Measurements from ENCODE around the gene CRY2.

The CRY2 gene

DNA sequence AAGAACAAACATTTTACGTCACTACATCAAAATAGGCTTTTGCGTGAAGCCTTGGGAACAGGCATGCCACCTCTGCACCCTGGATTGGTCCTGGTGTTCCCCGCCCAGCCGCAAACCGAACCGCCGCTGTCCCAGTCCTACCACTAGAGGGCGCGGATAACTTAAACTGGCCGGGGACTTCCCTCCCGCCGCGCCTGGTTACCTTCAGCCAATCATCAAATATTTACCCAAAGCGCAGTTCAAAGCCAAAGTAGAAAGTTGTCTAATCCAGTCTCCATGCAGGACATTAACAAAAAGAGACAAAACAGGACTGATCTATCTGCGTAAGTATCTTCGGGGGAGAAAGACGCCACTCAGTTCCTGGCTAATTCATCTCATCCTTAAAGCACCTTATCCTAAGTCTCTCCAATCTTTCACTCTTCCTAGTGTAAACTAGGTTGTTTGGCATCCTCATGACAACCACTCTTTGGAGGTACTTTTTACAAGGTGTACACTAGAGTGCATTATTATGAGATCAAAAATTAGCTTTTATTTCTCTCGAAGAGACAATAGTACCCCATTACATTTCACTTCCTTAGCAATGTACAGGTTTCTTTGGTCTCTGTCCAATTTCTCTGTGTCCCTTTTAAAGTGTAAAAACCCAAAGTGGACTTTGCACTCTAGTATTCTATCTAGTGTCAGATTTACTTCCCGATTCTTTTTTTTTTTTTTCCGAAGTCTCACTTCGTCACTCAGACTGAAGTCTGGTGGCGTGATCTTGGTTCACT lies 3.9 kb upstream of the CRY2 start:
- in situ Hi-C loops (cut with MboI; ENCODE audit: low pct_unique_long_range_greater_than_20kb, low sequenced_read_pairs), result no loop called here
- peak; percentile 93 for DNase-seq

DNA sequence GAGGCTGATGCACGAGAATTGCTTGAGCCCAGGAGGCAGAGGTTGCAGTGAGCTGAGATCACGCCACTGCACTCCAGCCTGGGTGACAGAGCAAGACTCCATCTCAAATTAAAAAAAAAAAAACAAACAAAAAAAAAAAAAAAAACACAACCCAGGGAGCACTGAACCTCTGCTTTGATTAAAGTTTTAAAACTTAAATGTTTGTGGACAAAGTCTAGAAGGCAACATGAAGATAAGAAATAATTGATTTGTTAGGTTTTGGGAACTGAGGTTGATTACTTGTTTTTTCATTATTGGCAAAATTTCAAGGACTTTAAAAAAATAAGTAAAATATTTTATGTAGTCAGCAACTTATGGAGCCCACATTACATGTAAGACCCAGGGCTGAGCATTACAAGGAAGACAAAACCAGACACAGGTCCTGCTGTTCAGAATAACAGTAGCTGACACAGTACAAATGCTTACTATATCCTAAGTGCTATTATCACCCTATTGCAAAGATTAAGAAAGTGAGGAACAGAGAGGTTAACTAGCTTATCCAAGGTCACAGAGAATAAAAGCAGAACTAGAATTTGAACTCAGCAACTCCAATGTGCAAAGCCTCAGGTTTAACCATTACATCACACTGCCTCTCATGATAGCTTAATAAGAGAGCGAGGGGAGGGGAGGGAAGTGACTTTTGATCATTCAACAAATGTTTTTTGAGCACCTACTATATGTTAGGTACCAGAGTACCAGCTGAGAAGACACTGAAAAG lies 2.3 kb upstream of the CRY2 start:
- in situ Hi-C loops (cut with MboI; ENCODE audit: low pct_unique_long_range_greater_than_20kb, low sequenced_read_pairs), result no loop called here
- DNase-seq, result no peak

DNA sequence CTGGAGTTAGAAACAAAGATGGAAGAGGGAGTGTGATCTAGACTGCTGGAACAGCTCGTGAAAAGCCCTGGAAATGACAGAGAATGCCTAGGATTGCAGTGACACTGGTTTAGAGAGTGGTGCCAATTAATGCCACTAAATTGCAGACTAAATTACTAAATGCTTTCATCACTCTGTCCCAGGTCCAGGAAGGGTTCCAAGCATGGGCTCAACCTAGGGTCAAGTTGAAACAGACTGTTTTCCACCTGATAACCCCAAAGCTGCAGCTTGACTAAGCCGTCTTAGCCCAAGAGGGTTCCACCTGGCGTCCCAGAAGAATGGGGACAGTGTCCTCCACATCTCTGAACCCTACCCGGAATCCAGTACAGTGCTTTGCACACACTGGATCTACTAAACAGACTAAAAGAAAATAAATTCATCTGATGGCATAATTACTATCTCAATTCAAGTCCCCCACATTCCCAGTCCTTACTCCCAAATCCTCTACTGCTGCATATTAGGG lies 1.1 kb upstream of the CRY2 start:
- in situ Hi-C loops (cut with MboI; ENCODE audit: low pct_unique_long_range_greater_than_20kb, low sequenced_read_pairs), result no loop called here
- no peak for DNase-seq

DNA sequence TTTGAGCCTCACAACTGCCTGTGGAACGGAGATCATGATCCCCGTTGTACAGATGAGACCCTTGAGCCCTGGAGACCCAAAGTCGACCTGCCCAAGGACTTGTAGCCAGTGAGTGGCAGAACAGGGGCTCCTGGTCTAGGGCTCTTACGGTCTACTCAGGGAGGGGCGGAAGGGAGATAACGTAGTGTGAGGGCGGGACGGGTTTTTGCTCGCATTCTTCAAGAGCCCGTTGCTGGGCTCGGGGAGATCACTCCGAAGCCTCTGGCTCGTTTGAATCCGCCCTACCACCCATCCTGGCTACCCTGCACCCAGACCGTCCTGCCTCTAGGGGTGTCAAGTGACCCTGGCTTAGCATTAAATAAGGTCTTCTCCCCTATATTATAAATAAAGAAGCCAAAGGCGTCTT lies 639 bp downstream of the CRY2 start:
- in situ Hi-C loops (cut with MboI; ENCODE audit: low pct_unique_long_range_greater_than_20kb, low sequenced_read_pairs), result no loop called here
- DNase-seq, result peak; percentile 54

DNA sequence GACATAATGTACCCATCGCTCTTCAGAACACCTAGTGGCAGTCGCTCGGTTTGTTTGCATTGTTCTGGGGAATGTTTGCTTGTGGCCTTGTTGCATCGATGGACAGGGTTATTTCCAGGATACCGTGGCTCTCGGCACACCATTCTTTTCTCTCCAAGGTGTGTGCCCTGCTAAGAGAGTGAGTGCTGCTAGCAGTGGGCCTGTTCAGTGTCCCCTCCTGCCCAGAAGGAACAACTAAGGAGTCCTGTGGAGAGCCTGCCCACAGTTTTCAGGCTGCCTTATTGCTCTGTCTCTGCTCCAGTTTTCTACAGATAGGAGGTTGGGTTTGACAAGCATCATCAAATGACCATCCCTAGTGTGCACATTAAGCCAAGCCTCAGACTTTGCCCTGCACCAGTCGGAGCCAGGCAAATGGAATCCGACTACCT lies 1.4 kb downstream of the CRY2 start:
- no peak for DNase-seq
- in situ Hi-C loops (cut with MboI; ENCODE audit: low pct_unique_long_range_greater_than_20kb, low sequenced_read_pairs), result no loop called here

DNA sequence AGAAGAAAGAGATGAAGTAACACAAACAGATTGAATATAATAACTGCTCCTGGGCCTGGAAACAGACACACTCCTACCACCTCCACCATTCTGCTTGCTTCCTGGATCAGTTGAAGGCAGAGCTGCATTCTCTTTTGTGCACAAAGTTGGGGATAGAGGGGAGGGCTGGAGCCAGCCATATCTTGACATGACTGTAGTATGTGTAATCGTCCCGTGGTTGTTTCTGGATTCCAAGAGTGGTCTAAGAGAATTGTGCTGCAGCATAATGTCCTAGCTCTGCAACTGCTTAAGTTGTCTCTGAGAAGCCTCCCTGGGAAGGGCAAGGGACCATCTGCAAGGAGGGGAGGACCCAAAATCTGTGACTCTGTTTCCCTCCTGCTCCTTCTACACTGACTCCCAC lies 3.2 kb downstream of the CRY2 start:
- in situ Hi-C loops (cut with MboI; ENCODE audit: low pct_unique_long_range_greater_than_20kb, low sequenced_read_pairs), result no loop called here
- no peak for DNase-seq

DNA sequence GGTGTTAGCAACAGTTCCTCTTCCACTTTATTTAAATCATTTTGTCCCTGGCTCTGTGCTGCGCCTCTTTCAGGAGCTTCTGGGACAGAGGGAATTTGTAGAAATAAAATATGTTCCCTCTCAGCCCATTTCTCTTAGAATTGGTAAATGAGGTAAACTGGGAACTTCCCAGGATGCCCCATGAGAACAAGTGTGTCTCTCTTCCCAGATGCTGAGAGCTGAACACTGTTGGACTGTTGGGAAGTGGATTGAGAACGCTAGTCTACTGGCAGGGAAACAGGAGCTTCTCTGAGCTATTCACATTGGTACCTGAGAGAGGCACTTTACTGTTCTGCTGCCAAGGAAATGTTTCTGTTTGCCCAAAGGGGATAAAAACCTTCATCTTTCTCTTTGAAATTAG lies 4.0 kb downstream of the CRY2 start:
- no peak for DNase-seq
- in situ Hi-C loops (cut with MboI; ENCODE audit: low pct_unique_long_range_greater_than_20kb, low sequenced_read_pairs), result no loop called here

DNA sequence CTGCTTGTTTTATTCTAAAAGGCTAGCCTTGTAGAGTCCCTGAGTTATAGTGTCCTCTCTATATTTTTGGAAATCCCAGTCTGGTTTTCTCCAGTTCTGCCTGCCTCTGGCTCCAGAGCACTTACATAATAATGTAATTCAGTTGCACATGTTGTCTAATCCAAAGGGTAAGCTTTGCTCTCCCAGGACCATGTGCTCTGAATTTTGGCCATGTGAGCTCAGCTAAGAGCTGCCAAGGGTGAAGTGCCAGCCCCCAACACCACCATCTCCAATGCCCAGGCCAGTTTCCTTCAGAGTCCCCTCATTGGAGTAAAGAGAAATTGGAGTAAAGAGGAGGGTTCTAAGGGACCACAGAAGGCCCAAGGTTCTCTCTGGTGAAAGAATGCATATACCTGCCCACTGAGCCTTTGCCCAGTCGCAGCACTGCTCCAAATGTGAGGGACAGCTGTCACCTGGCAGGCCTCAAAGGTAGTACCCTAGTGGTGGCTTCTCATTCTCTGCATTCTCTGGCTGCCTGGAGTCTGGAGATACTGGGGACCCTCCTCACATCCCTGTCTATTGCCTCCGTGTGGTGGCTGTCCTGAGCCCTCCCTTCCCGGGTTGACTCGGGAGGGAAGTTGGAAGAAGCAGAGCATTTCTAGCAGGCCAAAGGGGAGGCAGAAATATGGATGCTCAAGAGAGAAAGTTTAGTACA lies 4.9 kb downstream of the CRY2 start:
- in situ Hi-C loops (cut with MboI; ENCODE audit: low pct_unique_long_range_greater_than_20kb, low sequenced_read_pairs), result no loop called here
- no peak for DNase-seq

DNA sequence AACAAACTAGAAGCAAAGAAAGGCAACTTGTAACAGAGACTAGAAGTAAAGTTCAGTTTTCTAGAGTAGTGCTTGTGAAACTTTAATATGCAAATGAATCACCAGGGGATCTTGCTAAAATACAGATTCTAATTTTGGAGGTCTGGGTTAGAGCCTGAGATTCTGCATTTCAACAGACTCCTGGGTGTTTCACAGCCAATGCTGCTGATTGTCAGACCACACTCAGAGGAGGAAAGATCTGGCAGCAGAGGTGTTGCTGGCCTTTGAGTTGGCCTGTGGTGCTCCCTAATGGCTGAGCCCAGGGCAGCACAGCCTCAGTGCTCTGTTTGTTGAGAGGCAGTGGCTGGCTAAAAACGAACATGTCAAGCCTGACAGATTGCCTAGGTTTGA lies 5.4 kb downstream of the CRY2 start:
- in situ Hi-C loops (cut with MboI; ENCODE audit: low pct_unique_long_range_greater_than_20kb, low sequenced_read_pairs), result no loop called here
- no peak for DNase-seq

DNA sequence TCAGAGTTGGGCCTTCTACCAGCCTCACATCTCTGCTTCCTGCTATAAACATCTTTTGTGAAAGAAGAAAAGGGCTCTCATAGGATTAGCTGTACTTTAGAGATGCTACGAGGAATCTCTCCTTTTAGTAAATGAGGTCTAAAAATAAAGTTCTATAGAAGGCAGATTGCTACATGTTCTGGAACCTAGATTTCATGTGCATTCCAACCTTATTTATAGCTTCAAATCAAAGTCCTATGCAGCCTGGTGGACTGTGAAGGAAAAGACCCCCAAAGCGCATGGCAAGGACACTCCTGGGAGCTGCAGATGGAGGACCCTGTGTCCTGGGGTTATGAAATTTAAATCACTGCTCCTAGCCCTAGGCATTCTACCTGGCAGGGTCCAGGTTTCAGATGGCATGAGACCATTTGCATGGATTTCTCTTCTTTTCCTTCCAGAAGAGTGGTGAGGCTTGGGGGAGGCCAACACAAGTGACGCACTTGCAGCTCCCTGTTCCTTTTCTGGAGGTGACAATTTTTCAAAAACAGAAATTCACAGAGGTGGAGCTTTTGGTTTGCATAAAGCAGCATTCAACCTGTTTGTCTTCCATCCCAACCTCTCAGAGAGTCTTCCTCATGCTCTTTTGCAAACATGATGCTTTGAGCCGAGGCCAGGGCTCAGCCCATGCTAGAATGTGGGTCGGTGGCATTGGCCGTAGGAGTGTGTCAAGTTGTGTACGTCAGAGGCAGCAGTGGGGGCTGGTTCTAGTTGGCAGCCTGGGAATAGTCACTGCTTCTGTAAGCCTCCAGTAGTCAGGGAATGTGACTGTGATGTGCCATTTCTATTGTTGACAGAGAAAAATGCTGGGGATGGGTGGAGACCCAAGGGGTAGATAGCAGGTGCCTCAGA lies 6.3 kb downstream of the CRY2 start:
- in situ Hi-C loops (cut with MboI; ENCODE audit: low pct_unique_long_range_greater_than_20kb, low sequenced_read_pairs), result no loop called here
- no peak for DNase-seq

DNA sequence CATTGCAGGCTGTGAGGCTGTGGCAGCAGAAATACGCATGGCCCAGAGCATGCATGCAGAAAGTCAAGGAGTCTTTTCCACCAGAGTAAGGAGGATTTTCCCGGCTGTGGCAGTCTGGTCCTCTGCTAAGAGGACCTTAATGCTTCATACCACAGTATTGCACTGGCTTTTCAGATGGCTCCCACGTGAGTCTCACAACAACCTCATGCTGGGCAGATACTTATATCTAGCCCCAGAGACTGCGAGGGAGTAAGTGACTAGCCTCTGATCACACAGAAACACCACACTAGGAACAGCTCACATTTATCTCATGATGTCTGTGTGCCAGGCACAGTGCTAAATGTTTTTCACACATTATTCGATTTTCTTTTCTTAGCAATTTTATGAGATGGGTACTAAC lies 8.0 kb downstream of the CRY2 start:
- DNase-seq, result no peak
- in situ Hi-C loops (cut with MboI; ENCODE audit: low pct_unique_long_range_greater_than_20kb, low sequenced_read_pairs), result no loop called here

DNA sequence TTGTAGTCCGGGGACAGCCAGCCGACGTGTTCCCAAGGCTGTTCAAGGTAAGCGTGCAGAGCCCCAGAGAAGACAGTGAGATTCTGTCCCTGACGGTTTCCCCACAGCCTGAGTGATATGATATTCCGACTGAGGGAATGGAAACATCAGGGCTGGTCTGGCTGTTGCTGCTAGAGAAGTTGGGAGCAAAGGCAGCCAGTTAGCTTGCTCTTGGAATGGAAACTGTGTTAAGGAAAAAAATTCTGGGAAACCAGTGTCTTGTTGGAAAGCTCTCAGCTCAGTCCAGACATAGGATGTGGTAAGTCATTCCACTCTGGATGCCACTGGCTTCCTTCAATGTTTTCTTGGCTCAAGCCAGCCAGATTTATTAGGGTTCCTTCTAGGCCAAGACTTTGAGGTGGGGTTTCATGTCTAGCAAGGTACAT lies 8.8 kb downstream of the CRY2 start:
- in situ Hi-C loops (cut with MboI; ENCODE audit: low pct_unique_long_range_greater_than_20kb, low sequenced_read_pairs), result no loop called here
- DNase-seq, result no peak

DNA sequence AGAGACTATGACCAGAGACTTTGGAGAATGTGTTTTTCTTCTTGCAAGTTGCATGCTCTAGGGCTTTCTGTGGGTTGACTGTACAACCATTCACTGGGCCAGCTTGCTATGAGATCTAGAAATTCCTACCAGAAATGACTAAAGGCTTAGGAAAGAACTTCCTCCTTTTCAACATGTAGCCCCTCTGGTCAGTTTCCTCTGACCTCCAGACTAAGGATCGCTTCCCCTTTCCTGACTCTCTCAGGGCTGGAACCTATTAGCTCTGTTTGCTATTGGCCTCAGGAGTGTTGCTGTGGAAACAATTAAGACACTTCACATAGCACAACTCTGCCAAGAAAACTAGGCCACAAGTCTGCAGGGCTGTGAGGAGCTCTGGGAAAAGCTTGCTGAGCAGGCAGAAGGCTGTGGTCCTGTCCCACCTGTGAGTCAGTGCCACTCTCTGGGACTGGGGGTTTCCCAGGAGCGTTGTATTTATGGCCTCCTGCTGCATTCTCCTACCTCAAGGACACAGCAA lies 10.7 kb downstream of the CRY2 start:
- in situ Hi-C loops (cut with MboI; ENCODE audit: low pct_unique_long_range_greater_than_20kb, low sequenced_read_pairs), result no loop called here
- no peak for DNase-seq

DNA sequence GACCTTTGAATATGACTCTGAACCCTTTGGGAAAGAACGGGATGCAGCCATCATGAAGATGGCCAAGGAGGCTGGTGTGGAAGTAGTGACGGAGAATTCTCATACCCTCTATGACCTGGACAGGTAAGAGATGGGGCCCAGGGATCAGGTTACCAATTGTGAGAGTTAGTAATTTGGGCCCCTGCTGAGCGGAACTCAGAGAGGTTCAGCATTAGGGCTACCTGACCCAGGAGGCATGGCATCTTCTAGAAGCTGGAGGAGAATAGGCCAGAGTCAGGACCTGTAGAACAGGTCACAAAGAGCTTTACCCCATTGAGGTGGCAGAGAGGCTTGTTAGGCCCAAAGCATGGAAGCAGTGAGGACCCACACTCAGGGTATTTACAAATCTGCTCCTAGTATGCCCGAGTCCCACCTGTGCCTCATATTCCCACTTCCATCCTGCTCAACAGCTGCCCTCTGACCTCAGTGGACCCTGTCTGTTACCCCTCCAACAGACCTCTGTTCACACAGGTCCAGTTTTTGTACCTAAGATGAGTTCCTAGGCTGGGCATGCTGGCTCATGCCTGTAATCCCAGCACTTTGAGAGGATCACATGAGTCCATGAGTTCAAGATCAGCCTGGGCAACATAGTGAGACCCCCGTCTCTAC lies 11.6 kb downstream of the CRY2 start:
- in situ Hi-C loops (cut with MboI; ENCODE audit: low pct_unique_long_range_greater_than_20kb, low sequenced_read_pairs), result no loop called here
- no peak for DNase-seq

DNA sequence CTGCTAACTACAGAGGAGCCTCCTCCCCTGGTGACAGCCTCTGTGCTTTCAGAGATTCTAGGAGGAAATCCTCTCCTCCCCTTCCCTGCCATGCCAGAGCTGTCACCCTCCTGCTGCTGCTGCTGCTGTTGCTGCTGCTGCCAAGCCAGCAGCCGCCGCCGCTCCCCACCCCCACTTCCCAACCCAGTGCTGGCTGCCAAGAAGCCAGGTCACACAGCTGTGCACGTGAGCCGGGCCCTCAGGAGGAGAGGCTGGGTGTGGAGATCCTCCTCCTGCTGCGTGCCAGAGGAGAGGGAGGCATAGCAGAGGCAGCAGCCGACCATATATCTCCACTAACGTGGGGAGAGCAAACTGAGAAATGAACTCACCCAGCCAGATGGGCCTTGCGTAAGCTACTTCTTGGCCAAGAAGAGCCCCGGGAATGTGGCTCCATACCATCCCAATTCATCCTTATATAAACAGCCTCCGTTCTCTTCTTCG lies 12.4 kb downstream of the CRY2 start:
- DNase-seq, result no peak
- in situ Hi-C loops (cut with MboI; ENCODE audit: low pct_unique_long_range_greater_than_20kb, low sequenced_read_pairs), result no loop called here

DNA sequence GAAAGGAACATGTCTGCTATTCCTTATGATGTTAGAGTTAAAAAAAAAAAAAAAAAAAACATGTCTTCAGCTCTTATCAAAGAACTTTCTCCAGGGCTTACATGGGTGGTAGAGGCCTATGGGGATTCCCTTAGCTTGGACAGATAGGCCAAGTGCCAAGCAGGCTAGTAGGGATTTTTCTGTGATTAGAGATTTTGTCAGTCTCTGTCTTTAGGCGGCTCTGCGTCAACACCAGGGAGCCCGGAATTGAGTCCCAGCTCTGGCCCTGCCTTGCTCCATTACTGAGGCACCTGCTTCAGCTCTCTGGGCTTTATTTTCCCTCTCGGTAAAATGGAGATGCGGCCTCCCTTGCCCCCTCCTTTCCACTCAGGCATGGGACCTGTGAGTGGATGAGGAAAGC lies 13.1 kb downstream of the CRY2 start:
- in situ Hi-C loops (cut with MboI; ENCODE audit: low pct_unique_long_range_greater_than_20kb, low sequenced_read_pairs), result no loop called here
- DNase-seq, result no peak

DNA sequence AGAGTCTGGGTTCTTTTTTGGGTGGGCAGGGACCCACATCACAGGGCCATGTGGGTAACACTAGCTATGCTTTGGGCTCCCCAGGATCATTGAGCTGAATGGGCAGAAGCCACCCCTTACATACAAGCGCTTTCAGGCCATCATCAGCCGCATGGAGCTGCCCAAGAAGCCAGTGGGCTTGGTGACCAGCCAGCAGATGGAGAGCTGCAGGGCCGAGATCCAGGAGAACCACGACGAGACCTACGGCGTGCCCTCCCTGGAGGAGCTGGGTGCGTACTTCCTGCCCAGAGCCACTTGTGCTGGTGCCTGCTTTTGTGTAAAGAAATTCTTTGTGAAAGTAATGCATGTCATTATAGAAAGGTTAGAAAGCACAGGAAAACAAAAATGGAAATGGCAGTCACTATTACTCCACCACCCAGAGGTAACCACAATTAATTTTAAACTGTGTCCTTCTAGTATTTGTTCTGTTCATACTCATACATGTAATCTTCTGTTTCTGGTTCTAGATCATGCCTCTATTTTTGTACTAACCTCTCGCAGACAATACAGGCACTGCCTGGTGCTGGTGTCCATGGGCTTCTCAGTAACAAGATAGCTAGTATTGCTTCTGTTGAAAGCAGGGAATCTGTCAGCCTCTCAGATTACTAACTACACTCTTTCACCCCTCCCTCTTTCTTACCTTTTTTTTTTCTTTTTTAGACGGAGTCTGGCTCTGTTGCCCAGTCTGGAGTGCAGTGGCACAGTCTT lies 13.7 kb downstream of the CRY2 start:
- in situ Hi-C loops (cut with MboI; ENCODE audit: low pct_unique_long_range_greater_than_20kb, low sequenced_read_pairs), result no loop called here
- no peak for DNase-seq

DNA sequence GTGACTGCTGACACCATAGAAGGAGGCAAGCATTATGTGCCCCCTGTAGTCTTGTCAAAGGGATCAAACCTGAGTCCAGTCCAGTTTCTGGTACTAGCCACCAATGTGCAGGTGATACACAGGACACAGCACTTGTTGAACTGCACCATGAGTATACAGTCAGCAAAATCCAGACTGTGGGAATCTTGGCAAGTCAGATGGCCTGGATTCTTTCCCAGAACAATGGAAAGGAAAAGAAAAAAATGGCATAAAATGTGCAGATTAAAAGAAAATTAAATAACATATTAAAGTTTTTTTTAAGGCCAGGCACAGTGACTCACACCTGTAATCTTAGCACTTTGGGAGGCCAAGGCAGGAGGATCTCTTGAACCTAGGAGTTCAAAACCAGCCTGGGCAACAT lies 16.8 kb downstream of the CRY2 start:
- in situ Hi-C loops (cut with MboI; ENCODE audit: low pct_unique_long_range_greater_than_20kb, low sequenced_read_pairs), result no loop called here
- no peak for DNase-seq

Data from KBM-7 (cell line).